HG02885 (cell line): ENCODE measurements around the gene MPV17.
A peak's percentile ranks its signal among the peaks of the same experiment; 100 is the strongest.
"Not testable (repeated sequence)": the region's sequence is repeated elsewhere in the genome, so short reads cannot be mapped to it uniquely, and the experiment has no call there.

Experiments
- ATAC-seq: cut with Tn5 transposase; IDR thresholded peaks from one replicate; pipeline ENCODE4 v1.9.1; 2021; ENCODE audit warnings: mild to moderate bottlenecking; ENCODE audit not compliant: unreplicated experiment, poor library complexity

Gene MPV17

GRCh38 chr2:27271631-27272340 lies 51.1 kb downstream of the MPV17 start:
- ATAC-seq, result no peak

DNA sequence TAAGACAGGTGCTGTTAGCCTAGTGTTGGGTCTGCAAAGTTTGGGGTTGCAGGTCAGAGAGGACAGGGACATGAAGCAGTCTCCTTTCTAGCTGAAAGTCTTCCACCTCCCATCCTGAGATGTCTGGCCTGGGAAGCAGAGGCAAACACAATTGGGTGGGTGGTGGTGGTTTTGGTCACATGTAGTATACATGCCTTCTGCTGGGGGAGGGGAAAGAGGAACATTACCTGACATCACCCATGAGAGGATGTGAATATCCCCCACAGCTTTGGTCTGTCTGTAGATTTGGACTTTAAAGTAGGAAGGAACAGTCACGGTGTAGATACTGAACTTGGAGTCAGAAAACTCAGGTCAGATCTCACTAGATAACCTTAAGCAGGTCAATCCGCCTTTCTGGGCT lies 52.2 kb downstream of the MPV17 start:
- ATAC-seq, result no peak

- ATAC-seq, result no peak
These were observed 52.8 kb downstream of the MPV17 start for GRCh38 chr2:27270131-27270530.

GRCh38 chr2:27268296-27268695 lies 54.6 kb downstream of the MPV17 start:
- not testable (repeated sequence) for ATAC-seq

GRCh38 chr2:27265536-27265870 lies 57.4 kb downstream of the MPV17 start:
- ATAC-seq, result no peak

GRCh38 chr2:27264753-27265535 lies 58.0 kb downstream of the MPV17 start:
- no peak for ATAC-seq

DNA sequence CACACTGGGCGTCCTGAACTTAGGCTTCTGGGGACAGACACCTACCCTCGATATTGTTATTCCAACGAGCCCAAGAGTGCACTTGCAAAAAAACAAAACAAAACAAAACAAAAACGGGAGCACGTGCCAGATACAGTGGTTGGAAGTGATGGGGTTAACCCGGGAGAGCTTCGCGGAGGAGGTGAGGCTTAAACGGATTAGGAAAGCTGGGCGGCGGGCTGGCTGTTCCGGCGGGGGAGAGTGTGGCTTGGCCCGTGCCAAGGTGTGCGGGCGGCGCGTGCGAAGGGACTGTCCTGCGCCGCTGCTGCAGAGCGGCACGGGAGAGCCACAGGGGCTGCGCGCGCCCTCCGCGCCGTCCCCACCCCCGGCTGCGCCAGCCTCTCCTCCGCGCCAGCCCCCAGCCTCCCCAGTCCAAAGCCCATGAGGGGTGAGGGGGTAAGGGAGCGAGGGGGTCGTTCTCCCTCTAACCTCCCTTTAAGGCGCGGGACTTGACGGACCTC lies 58.6 kb downstream of the MPV17 start:
- no peak for ATAC-seq

DNA sequence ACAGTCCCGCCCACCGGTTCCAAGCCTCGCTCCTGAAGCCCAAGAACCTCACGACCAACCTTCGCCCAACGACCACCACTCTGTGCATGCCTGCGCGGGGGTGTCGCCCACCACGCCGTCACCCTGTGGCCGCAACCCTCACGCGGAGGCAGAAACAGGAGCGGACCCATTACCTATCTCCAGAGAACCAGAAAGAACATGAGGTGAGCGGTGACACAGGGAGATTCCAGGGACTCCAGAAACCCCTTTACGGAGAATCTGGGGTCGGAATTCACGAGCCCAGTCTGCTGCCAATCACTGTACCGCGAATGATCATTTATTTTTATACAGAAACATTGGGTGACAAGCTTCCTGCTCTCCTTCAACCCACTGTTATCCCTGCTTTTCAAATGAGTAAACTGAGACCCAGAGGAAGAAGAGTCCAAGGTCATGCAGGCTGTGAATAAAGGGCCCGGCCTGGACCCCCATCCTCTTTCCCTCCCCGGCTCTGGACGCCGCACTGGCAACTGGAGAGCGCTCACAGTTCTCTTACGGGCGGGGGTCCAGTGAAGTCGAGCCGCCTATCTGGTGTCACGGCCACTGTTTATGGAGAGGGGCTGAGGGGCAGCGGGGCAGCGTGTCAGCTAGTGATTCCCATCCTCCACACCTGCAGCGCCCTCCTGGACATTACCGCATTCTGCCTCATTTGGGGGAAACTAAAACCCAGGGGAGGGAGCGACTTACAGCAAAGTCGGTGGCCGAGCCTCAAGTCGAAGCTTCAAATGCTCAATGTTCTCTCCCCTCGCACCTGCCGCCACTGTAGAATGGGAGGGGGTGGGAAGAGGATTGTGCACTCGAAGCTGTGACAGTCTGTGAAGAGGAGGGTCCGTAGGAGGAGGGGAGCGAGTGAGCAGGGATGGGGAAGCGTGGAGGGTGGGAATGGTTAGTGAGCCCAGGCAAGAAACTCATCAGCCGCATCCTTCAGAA lies 59.3 kb downstream of the MPV17 start:
- ATAC-seq, result no peak

GRCh38 chr2:27262379-27263286 lies 60.3 kb downstream of the MPV17 start, which contains the start of gene SLC30A3:
SLC30A3 (minus strand) TSS chr2:27263047; CDS start chr2:27262906, 141 bp downstream.
- peak; percentile 65 for ATAC-seq

DNA sequence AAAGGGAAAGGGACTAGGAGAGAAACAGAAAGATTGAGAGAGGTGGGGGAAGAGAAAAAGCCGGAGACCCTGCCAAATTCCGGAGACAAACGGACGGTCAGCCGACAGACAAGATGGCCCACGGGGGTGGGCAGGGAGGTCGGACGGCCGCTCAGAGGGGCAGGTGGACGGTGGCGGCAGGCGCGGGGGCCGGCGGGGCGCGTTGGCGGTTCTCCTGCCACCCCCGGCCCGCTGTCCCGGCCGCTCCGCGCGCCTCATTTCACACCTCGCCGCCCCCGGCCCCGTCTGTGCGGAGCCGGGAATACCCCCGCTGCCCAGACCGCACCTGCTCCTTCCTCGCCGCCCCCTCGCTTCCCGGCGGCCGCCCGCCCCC lies 61.0 kb downstream of the MPV17 start:
- ATAC-seq, result no peak

DNA sequence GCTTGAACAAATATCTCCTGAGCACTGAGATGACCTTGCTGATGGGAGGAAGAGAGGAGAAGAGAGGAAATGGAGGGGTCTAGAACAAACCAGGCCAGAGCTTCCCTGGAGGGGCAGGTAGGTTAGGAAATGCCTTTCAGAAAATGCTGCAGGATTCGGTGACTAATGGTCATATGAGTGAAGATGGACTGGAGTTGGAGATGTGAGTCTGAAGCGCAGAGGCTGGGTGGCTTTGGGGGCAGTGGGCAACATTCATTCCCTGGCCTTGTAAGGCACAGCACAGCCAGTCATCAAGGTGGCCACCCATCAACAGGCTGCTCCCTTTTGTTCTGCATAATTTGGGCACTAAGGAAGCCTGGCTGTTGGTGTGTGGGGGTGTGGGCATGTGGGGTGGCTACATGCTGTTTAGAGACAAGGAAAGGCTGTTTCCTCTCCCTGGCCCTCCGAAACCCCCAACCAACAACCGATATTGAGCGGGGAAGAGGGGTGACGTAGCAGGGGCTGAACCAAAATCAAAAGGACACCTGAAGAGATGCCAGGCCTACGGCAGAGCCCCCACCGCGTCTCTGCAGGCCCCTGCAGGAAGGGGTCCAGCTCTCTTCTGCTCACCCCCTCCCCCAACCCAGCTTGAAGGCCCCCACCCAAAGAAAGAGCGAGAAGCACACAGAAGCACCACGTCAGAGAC lies 61.5 kb downstream of the MPV17 start:
- no peak for ATAC-seq
